Mammary epithelial cell (primary cell): ENCODE data around the gene DAGLA.
A peak's percentile ranks its signal among the peaks of the same experiment; 100 is the strongest.

Experiments
- EZH2 ChIP-seq: IDR thresholded peaks from 2 replicates; pipeline ENCODE4 v1.6.1; 2012; ENCODE audit warnings: low read length, inconsistent platforms, borderline replicate concordance
- TF ChIP-seq, protein P1 (sequence below), 2 donors: IDR thresholded peaks in 1 of 2; conservative IDR thresholded peaks in 1 of 2; 2 replicates each; pipeline ENCODE4 v1.5.1; 2011 to 2012; ENCODE audit warnings: inconsistent platforms in 2 of 2, low read length in 2 of 2, mild to moderate bottlenecking in 2 of 2, control low read depth in 1 of 2, low read depth in 1 of 2; ENCODE audit not compliant: insufficient read depth in 1 of 2; ENCODE audit errors: extremely low read depth in 1 of 2

DNA sequence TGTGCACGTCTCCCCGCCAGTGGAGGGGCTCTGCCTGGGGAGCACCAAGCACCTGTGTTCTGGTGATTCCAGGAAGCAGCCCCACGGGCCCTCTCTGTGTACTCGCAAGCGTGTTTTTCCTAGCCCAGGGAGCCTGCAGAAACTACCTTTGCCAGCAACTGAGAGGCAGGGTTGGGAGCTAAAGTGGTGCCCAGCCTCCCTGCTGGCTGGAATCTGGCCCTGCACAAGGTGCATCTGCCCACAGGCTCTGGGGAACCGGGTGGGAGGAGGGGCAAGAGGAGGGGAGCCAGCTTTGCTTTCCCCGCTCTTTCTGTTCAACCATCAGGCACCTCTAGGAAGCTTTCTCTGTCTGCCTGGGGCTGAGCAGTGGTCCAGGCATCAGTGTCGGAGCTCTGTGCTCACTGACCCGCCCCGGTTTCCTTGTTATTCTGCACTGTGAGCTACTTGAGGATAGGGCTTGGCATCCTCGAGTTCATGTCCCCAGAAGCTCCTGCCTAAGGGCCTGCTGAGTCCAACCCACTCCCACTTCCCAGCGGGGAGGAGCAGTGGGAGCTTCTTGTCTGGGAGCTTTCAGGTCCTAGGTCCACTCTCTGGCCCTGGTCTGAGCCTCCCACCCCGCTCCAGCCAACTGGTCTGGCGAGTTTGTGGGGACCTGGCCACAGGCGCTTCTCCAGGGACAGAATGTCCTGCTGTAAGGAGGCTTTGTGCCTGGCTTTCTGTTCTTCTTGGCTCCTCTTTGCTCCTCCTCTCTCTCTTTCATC is 14.9 kb downstream of the DAGLA start:
- TF ChIP-seq, protein P1, sequence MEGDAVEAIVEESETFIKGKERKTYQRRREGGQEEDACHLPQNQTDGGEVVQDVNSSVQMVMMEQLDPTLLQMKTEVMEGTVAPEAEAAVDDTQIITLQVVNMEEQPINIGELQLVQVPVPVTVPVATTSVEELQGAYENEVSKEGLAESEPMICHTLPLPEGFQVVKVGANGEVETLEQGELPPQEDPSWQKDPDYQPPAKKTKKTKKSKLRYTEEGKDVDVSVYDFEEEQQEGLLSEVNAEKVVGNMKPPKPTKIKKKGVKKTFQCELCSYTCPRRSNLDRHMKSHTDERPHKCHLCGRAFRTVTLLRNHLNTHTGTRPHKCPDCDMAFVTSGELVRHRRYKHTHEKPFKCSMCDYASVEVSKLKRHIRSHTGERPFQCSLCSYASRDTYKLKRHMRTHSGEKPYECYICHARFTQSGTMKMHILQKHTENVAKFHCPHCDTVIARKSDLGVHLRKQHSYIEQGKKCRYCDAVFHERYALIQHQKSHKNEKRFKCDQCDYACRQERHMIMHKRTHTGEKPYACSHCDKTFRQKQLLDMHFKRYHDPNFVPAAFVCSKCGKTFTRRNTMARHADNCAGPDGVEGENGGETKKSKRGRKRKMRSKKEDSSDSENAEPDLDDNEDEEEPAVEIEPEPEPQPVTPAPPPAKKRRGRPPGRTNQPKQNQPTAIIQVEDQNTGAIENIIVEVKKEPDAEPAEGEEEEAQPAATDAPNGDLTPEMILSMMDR (conservative IDR thresholded peaks at IDR 0.05 in 1 of 2, IDR thresholded peaks at IDR 0.05 in 1 of 2; ENCODE audit: extremely low read depth in 1 of 2, insufficient read depth in 1 of 2, low read depth in 1 of 2, low read length in 2 of 2) = peak; percentile 4 to 44
- TF ChIP-seq EZH2 = no peak
